D721Med (cell line): ENCODE data around the gene IGSF8.

Experiments
- DNase-seq: peaks from one replicate; pipeline ENCODE4 v3.0.0; 2011; ENCODE audit warnings: low spot score; ENCODE audit not compliant: insufficient read length
- FAIRE-seq: peaks from 2 replicates; lab custom pipeline; 2011; peaks lifted over from hg19 to GRCh38; lab: Jason Lieb, UNC
- TF ChIP-seq, protein P1 (sequence below): IDR thresholded peaks from 2 replicates; pipeline ENCODE4 v1.5.1; 2012; ENCODE audit warnings: mild to moderate bottlenecking, control low read depth; ENCODE audit not compliant: insufficient read depth; ENCODE audit errors: missing control alignments

Gene IGSF8

DNA sequence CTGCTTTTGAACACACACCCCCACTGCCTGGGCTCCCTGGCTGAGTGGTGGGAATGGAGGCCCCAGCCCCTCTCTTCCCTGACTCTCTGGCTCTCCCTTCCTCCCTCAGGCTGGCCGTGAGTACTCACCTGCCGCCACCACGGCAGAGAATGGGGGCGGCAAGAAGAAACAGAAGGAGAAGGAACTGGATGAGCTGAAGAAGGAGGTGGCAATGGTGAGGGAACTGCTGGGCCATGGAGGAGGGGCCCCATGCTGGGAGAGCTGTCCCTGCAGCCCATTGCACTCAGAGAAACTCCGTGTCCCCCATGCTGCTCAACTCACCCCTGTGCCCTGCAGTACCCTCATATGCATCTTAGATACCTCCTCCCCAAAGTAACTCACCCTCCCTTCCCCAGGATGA lies 22.4 kb upstream of the IGSF8 start:
- TF ChIP-seq, protein P1, sequence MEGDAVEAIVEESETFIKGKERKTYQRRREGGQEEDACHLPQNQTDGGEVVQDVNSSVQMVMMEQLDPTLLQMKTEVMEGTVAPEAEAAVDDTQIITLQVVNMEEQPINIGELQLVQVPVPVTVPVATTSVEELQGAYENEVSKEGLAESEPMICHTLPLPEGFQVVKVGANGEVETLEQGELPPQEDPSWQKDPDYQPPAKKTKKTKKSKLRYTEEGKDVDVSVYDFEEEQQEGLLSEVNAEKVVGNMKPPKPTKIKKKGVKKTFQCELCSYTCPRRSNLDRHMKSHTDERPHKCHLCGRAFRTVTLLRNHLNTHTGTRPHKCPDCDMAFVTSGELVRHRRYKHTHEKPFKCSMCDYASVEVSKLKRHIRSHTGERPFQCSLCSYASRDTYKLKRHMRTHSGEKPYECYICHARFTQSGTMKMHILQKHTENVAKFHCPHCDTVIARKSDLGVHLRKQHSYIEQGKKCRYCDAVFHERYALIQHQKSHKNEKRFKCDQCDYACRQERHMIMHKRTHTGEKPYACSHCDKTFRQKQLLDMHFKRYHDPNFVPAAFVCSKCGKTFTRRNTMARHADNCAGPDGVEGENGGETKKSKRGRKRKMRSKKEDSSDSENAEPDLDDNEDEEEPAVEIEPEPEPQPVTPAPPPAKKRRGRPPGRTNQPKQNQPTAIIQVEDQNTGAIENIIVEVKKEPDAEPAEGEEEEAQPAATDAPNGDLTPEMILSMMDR, result no peak
- FAIRE-seq, result no peak
- DNase-seq, result no peak

DNA sequence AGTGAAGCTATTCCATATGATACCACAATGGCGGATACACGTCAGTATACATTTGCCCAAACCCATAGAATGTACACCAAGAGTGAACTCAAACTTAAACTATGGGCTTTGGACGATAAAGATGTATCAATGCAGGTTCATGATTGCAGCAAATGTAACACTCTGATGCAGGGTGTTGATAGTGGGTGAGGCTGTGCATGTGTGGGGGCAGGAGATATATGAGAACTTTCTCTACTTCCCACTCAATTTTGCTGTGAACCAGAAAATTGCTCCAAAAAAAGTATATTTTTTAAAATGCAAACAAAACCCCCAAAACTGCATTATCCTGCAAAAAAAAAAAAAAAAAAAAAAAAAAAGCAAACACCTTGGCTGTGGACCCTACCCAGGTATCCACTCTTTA lies 20.5 kb upstream of the IGSF8 start:
- TF ChIP-seq, protein P1, result no peak
- FAIRE-seq, result no peak
- DNase-seq, result no peak

DNA sequence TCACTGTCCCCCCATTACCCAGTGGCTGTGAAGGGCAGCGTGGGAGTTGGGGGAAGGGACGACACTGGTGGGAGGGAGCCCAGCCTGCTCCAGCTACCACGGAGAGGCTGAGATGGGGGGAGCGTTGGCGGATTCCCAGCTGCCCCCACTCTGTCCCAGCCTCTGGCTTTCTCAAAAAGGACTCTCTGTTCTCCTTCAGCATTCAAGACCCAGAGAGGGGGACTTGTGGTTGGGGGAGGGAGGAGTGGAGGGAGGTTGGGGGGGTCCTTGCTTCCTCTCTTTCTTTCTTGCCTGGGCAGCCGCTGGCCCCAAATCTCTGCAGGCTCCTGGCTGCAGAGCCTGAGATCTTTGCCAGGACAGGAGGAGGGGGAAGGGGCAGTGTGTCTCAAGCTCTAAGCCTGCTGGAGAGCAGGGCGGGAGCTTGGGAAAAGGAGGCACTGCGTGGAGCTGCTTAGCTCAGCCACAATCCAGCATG lies 19.3 kb upstream of the IGSF8 start:
- FAIRE-seq (no peak), DNase-seq (no peak)
- TF ChIP-seq, protein P1, result no peak

DNA sequence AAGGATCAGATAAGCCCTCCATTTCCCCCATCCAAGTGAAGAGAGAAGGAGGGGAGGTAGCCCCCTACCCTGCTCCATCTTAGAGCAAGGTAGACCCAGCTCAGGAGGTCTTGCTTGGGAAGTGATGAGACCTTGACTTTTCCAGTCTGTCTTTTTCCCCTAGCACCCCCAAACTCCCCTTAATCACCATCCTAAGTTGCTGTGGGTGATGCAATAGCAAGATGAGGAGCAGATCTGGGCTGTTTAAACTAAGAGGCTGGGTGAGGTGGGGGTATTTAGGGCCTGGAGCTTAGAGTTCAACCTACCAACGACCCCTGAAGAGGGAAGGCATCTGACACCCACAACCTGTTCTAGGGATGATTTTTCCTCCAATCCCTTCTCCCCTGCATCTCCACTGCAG lies 18.9 kb upstream of the IGSF8 start:
- DNase-seq (no peak), FAIRE-seq (no peak)
- TF ChIP-seq, protein P1, result no peak

DNA sequence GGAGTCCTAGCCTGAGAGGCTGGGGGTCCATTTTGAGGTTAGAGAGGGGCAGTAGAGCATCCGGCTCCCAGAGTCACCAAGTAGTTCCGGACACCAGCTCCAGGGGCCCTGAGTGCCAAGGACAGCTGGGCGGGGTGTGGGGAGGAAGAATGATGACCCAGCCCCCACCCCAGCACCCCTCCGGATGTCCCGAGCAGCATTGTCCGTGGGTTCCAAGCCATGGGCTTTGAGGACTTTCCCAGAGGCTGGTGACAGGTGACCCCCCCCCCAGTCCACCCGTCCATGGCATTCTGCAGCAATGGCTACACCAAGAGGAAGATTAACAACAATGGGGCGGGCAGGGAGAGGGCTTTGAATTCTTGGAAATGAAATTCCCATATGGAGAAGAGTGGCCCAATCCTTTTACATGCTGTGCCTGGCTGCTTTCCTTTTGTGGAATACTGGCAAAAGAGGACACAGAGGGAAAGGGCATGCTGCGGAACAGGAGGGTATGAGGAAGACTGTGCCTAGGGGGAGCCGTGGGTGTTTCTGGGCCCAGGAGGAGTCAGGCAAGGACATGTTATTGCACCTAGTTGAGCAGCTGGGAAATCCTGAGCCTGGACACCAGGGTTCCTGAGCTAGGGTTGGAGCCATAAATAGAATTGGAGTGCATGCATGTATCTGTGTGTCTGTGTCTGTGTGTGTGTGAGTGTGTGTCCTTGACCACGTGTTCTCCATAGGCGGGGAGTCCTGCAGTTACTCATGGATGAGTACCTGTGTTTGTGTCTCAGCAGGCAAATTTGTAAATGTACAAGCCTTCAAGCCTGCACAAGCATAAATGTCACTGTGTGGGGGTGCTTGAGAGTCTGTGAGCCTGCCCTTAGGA lies 18.1 kb upstream of the IGSF8 start:
- FAIRE-seq (no peak), DNase-seq (no peak)
- TF ChIP-seq, protein P1, result no peak

DNA sequence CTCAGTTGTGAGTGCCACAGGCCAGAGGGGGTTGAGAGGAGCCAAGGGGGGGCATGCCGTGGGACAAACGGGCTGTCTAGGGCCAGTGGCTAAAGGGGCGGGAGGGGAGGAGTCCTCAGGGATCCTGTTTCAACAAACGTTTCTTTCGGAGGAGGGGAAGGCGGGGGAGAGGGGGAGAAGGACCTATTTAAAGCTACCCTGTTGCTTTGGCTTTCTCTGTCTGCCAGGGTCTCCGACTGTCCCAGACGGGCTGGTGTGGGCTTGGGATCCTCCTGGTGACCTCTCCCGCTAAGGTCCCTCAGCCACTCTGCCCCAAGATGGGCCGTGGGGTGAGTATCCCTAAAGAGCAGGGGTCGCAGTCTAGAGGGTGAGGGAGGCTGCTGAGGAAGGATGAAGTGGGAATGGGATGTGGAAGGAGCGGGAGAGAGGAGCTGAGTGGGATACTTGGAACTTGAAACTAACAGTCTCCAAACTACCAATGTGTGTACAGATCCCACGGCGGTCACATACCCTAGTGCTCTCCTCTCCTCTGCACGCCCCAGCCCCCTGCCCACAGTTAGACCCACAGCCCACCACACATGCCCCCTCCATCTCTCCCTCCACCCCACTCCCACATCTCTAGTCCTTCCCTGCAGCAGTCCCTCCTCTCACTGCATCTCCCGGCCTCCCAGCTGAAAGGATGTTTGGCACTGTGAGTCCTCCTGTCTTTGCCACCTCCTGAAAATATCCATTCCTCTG lies 17.3 kb upstream of the IGSF8 start, which contains the start of gene ATP1A2:
Gene ATP1A2, plus strand, starts transcription at position 215 of the 738 bp plus-strand sequence. Its CDS starts 103 bp downstream, at position 318.
- FAIRE-seq (no peak), DNase-seq (no peak)
- TF ChIP-seq, protein P1, result no peak

DNA sequence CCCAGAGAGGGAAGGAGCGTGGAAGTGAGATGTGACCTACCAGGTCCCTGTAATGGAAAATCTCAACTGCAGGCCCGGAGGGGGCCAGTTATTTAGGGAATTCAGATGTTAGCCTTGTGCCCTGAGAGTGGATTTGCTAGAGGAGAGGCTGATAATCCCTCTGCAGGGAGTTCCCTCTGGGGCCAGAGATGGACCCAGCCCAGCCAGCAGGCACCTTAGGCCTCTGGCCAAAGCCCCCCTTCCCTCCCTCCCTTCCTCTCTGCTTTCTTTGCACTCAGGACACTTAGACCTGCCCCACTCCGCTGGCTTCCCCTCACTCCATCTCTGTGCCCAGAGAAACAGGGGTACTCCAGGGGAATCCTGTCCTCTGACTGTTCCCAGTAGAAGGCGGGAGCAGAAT lies 15.7 kb upstream of the IGSF8 start:
- DNase-seq, result no peak
- TF ChIP-seq, protein P1, result no peak
- no peak for FAIRE-seq
